ENCODE results near the gene ATP1B2. TPM values are rescaled to one million over a fixed set of nuclear protein-coding genes. Genes with fewer than 3 reads are reported as not detected.

The ATP1B2 gene
- total RNA-seq, 1 donor from 2014 or later, result 3.0 TPM

- Mint-ChIP-seq H3K9me3 (ENCODE audit: unreplicated experiment) (no peaks in the 10 kb centered on the region), H3K4me1 (ENCODE audit: unreplicated experiment) (no peaks in the 10 kb centered on the region), H3K4me3 (ENCODE audit: unreplicated experiment) (no peak overlapping the region), H3K36me3 (ENCODE audit: unreplicated experiment) (peaks cover 9% of the 10 kb centered on the region), H3K27ac (ENCODE audit: unreplicated experiment) (no peak overlapping the region), H3K27me3 (ENCODE audit: unreplicated experiment) (no peaks in the 10 kb centered on the region)
- TF ChIP-seq, protein P1, sequence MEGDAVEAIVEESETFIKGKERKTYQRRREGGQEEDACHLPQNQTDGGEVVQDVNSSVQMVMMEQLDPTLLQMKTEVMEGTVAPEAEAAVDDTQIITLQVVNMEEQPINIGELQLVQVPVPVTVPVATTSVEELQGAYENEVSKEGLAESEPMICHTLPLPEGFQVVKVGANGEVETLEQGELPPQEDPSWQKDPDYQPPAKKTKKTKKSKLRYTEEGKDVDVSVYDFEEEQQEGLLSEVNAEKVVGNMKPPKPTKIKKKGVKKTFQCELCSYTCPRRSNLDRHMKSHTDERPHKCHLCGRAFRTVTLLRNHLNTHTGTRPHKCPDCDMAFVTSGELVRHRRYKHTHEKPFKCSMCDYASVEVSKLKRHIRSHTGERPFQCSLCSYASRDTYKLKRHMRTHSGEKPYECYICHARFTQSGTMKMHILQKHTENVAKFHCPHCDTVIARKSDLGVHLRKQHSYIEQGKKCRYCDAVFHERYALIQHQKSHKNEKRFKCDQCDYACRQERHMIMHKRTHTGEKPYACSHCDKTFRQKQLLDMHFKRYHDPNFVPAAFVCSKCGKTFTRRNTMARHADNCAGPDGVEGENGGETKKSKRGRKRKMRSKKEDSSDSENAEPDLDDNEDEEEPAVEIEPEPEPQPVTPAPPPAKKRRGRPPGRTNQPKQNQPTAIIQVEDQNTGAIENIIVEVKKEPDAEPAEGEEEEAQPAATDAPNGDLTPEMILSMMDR (IDR thresholded peaks at IDR 0.05), result no peak
- no peak for DNase-seq (ENCODE audit: extremely low spot score, unreplicated experiment)
Measured at GRCh38 chr17:7695586-7695985, 44.9 kb downstream of the ATP1B2 start.

DNA sequence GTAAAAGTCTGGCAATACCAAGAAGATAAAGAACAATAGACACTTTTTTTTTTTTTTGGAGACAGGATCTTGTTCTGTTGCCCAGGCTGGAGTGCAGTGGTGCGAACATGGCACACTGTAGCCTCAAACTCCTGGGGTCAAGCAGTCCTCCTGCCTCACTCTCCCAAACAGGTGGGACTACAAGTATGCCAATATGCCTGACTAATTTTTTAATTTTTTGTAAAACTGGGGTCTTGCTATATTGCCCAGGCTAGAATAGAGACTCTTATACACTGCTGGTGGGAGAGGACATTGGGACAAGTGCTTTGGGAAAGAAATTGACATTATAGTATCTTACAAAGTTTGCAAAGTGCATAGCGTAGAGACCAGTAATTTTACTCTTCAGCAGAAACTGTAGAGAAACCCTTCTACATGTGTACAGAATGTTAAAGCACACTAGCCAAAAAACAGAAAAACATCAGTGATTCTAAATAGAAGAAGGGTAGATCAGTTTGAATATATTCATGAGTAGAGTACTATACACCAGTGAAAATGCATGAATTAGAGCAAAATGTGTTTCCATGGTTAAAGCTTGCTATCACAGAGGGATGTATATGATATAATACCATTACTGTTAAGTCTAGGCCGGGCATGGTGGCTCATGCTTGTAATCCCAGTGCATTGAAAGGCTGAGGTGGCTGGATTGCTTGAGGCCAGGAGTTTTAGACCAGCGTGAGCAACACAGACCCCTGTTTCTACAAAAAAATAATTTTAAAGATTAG lies 47.3 kb downstream of the ATP1B2 start:
- Mint-ChIP-seq H3K9me3 (ENCODE audit: unreplicated experiment) (no peaks in the 10 kb centered on the region), H3K27ac (ENCODE audit: unreplicated experiment) (no peak overlapping the region), H3K36me3 (ENCODE audit: unreplicated experiment) (peaks cover 7% of the 10 kb centered on the region), H3K4me1 (ENCODE audit: unreplicated experiment) (no peaks in the 10 kb centered on the region), H3K27me3 (ENCODE audit: unreplicated experiment) (no peaks in the 10 kb centered on the region), H3K4me3 (ENCODE audit: unreplicated experiment) (no peak overlapping the region)
- no peak for DNase-seq (ENCODE audit: extremely low spot score, unreplicated experiment)
- TF ChIP-seq, protein P1 (IDR thresholded peaks at IDR 0.05), result no peak

DNA sequence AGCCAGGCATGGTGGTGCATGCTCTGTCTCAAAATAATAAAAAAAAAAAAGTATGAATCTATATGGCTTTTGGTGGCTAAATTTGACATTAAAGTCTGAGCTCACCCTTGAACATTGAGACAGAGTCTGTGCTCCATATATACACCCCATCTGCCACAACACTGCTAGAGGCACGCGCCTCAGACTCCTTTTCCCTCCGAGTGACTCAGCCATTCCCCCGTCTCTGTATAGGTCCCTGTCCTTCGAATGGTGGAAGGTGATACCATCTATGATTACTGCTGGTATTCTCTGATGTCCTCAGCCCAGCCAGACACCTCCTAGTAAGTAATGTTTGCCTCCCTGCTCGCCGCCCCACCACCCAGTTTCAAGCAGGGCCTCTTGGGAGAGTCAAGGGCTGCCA lies 49.8 kb downstream of the ATP1B2 start:
- no peak overlapping the region for H3K27ac Mint-ChIP-seq (ENCODE audit: unreplicated experiment)
- peaks cover 15% of the 10 kb centered on the region for H3K4me1 Mint-ChIP-seq (ENCODE audit: unreplicated experiment)
- H3K9me3 Mint-ChIP-seq (ENCODE audit: unreplicated experiment), result no peaks in the 10 kb centered on the region
- H3K27me3 Mint-ChIP-seq (ENCODE audit: unreplicated experiment), result no peaks in the 10 kb centered on the region
- DNase-seq (ENCODE audit: extremely low spot score, unreplicated experiment), result no peak
- TF ChIP-seq, protein P1 (IDR thresholded peaks at IDR 0.05), result no peak
- peaks cover 2% of the 10 kb centered on the region for H3K36me3 Mint-ChIP-seq (ENCODE audit: unreplicated experiment)
- H3K4me3 Mint-ChIP-seq (ENCODE audit: unreplicated experiment), result no peak overlapping the region

- Mint-ChIP-seq H3K36me3 (ENCODE audit: unreplicated experiment) (no peaks in the 10 kb centered on the region), H3K4me3 (ENCODE audit: unreplicated experiment) (no peak overlapping the region), H3K4me1 (ENCODE audit: unreplicated experiment) (peaks cover 25% of the 10 kb centered on the region), H3K27ac (ENCODE audit: unreplicated experiment) (no peak overlapping the region), H3K9me3 (ENCODE audit: unreplicated experiment) (no peaks in the 10 kb centered on the region), H3K27me3 (ENCODE audit: unreplicated experiment) (peaks cover 12% of the 10 kb centered on the region)
- TF ChIP-seq, protein P1 (IDR thresholded peaks at IDR 0.05), result no peak
- no peak for DNase-seq (ENCODE audit: extremely low spot score, unreplicated experiment)
Measured at GRCh38 chr17:7701681-7702080, 51.0 kb downstream of the ATP1B2 start.

DNA sequence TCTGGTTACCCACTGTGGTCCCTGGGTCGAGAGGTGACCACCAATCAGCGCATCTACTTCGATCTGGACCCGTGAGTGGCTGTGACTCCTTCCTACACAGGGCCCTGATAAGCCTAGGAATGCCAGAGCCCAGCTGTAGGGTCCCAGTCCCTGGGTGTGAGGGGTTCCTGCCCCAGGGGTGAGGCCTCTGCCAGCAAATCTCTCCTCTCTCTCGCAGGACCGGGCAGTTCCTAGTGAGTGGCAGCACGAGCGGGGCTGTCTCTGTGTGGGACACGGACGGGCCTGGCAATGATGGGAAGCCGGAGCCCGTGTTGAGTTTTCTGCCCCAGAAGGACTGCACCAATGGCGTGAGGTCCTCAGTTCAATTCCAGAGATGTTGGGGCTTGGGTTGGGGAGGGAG lies 52.0 kb downstream of the ATP1B2 start:
- Mint-ChIP-seq H3K4me1 (ENCODE audit: unreplicated experiment) (peaks cover 27% of the 10 kb centered on the region), H3K9me3 (ENCODE audit: unreplicated experiment) (no peaks in the 10 kb centered on the region), H3K36me3 (ENCODE audit: unreplicated experiment) (no peaks in the 10 kb centered on the region), H3K27ac (ENCODE audit: unreplicated experiment) (no peak overlapping the region), H3K4me3 (ENCODE audit: unreplicated experiment) (no peak overlapping the region), H3K27me3 (ENCODE audit: unreplicated experiment) (peaks cover 15% of the 10 kb centered on the region)
- TF ChIP-seq, protein P1 (IDR thresholded peaks at IDR 0.05), result no peak
- DNase-seq (ENCODE audit: extremely low spot score, unreplicated experiment), result no peak

Data from osteocyte (in vitro differentiated cells).